AG10803 (cell line): ENCODE measurements around the gene CADM1.

ENCODE experiments used
- DNase-seq: peaks from one replicate; pipeline ENCODE4 v3.0.0; 2010; ENCODE audit warnings: low read depth
- H3K4me3 ChIP-seq: 2 replicates; pipeline ENCODE4 v1.5.1; 2011; ENCODE audit warnings: mild to moderate bottlenecking, low read length, control low read depth
- TF ChIP-seq, protein P1 (sequence below): conservative IDR thresholded peaks from 2 replicates; pipeline ENCODE4 v1.5.1; 2011; ENCODE audit warnings: mild to moderate bottlenecking, low read length, control low read depth, inconsistent platforms

CADM1 gene

DNA sequence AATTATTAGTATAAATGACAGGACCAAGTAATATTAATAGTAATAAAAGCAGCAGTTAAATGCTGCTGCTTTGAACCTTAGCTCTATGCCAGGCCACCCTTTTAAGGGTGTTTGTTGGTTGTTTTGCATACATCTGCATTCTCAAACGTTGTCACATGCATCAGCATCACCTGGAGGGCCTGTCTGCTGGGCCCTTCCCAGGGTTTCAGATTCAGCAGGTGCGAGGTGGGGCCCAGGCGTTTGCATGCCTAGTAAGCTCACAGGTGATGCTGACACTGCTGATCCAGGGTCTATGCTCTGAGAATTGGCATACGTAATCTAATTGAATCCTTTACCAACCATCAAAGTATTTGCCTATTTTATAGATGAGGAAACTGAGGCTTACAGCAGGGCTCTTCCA, 246.5 kb downstream of the CADM1 start:
- DNase-seq = no peak
- TF ChIP-seq, protein P1, sequence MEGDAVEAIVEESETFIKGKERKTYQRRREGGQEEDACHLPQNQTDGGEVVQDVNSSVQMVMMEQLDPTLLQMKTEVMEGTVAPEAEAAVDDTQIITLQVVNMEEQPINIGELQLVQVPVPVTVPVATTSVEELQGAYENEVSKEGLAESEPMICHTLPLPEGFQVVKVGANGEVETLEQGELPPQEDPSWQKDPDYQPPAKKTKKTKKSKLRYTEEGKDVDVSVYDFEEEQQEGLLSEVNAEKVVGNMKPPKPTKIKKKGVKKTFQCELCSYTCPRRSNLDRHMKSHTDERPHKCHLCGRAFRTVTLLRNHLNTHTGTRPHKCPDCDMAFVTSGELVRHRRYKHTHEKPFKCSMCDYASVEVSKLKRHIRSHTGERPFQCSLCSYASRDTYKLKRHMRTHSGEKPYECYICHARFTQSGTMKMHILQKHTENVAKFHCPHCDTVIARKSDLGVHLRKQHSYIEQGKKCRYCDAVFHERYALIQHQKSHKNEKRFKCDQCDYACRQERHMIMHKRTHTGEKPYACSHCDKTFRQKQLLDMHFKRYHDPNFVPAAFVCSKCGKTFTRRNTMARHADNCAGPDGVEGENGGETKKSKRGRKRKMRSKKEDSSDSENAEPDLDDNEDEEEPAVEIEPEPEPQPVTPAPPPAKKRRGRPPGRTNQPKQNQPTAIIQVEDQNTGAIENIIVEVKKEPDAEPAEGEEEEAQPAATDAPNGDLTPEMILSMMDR = no peak

DNA sequence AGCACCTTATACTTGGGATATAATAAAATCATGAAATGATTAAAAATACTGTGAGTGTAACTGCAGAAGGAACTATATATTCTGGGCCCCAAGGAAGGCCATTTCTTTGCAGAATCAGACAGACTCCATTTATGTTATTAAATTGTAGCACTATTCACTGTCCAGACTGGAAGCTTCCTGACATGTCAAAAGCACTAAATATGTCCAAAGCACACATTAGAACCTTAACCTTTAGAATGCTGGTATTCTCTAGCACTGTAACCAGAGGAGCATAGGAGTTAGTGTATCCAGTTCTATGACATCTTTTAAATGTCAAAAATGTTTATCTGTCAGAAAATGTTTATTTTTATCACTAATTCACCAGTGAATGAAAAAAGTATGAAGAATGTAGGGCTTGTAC, 246.9 kb downstream of the CADM1 start:
- H3K4me3 ChIP-seq = no peak overlapping the region
- TF ChIP-seq, protein P1 = no peak
- no peak for DNase-seq

More for the DNA sequence above, 246.5 kb downstream of the CADM1 start:
- no peak overlapping the region for H3K4me3 ChIP-seq

DNA sequence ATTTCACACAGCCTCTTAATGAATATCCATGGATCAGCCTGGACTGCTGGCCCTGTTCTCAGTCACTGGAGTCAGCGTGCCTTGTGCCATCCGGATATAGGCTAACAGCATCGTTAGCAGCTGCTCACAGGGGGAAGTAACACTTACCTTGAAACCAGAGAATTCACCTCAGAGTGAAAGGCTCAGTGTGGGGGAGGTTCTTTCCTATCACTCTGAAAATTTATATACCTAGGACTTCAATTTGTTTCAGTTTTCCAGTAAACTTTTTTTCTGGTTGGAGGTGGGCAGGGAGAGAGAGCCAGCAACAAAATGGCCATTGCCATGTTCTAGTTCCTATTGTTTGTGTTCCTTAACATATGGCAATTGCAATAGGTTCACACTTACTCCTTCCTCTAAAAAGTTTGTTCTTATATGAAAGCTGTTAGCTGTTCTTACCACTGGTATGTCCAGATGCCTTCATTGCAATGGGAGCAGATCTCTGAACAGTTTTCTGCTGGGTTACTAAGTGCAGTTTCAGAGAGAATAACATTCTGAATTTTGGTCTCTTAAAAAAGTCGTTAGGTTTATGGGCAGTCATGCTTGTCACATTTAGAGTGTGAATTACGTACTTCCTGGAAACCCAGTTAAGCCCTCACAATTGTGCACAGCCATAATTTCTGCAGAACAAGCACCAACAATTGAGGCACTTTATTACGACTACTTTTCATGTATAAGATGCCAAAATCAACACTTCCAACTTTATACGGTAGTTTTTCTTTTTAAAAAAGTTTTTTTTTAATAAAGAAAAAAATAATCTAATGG, 247.6 kb downstream of the CADM1 start:
- no peak overlapping the region for H3K4me3 ChIP-seq
- TF ChIP-seq, protein P1 = no peak
- DNase-seq = no peak

DNA sequence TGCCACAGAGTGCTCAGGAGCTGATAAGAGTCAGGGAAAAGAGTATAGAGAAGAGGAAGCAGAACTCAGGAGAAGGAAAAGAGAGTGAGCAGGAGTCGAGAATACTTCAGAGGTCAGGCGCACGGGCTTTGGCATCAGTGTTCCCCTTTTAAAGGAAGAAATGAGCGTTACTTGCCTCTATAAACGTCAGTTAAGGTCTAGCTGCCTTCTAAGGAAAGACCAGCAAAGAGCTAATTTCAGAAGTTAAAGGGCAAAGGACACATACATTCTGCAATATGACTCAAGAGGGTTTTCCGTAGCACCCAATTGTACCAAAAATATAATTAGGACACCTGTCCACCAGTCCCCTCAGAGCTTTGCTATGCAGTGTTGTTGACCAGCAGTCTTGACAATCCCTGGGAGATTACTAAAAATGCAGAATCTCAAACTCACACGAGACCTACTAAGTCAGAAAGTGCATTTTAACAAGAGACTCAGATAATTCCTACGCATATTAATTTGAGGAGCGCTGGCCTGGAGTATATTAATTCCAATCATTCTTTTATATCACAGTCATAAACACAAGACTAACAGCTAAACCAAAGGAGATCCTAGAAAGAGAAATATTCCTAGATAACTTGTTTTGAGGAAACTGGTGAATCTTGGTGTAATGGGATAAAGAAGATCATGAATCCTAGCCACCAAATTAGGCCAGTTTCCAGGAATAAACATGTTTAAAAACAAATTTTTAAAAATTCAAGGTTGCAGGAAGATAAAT, 249.0 kb downstream of the CADM1 start:
- TF ChIP-seq, protein P1 = no peak
- H3K4me3 ChIP-seq = no peak overlapping the region
- no peak for DNase-seq

DNA sequence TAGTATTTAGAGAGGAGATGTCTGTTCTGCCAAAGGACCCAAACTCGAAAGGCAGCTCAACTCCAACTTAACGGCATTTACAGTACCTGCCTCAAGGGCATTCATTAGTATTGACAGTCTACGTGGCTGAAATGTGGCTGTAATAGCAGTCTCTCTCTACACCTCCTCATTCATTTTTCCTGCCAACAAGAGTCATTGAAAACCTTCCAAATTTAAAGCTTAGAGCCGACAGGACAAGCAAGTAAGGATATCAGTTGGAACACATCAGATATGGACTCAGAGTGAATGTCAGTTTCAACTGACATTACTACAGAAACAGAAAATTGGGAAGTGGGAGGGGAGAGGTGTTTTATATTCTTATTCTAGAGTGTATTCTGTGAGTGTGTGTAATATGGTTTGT, 253.1 kb downstream of the CADM1 start:
- TF ChIP-seq, protein P1 = no peak
- no peak overlapping the region for H3K4me3 ChIP-seq
- DNase-seq = no peak

DNA sequence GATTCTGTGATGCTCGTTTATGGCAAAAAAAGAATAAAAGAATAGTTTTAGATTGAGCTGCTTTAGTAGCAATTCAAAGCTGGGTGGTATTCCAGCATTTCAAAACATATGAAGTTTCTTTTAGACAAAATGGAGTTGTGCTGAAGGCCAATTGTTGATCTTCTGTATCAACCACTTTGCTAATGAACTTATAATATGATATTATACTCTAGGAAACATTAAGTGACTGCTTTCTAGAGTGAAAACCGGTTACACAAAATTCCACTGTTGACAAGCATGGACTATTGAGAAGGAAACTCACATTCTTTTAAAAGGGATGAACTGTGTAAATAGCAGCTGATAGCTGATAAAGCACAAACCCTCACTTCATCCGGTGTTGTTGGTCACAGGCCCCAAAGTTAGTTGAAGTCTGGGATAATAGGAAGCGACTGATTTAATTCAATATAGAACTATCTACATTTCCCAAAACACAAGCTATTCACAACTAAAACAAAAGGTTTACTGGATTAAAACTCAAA, 255.1 kb downstream of the CADM1 start:
- no peak overlapping the region for H3K4me3 ChIP-seq
- DNase-seq = no peak
- TF ChIP-seq, protein P1 = no peak
